Astrocyte (in vitro differentiated cells and primary cell): ENCODE data around the gene KIF18A.

Experiments used
- CTCF ChIP-seq: IDR thresholded peaks from 2 replicates; pipeline ENCODE4 v1.5.1; 2011; ENCODE audit warnings: low read depth, mild to moderate bottlenecking, inconsistent platforms, low read length, moderate library complexity; ENCODE audit not compliant: insufficient read depth
- EZH2 ChIP-seq: IDR thresholded peaks from 2 replicates; pipeline ENCODE4 v1.6.1; 2012; ENCODE audit warnings: mild to moderate bottlenecking, low read length, inconsistent platforms; ENCODE audit not compliant: insufficient read depth

- TF ChIP-seq CTCF (no peak), EZH2 (no peak)
These were observed 21.4 kb downstream of the KIF18A start for GRCh38 chr11:28086569-28086968.
